ENCODE results near the gene KNDC1.
"Not testable (repeated sequence)": the region's sequence is repeated elsewhere in the genome, so short reads cannot be mapped to it uniquely, and the experiment has no call there.

KNDC1 gene

GRCh38 chr10:133134411-133135115, 25.5 kb upstream of the KNDC1 start:
- DNase-seq (ENCODE audit: low read depth in 1 of 2, low spot score in 1 of 2) = no peak
- Histone ChIP-seq H3K27me3 (ENCODE audit: insufficient read depth, poor library complexity, severe bottlenecking) (no peaks in the 10 kb centered on the region), H3K4me3 (replicated peaks; ENCODE audit: insufficient read depth, low read length) (no peak overlapping the region), H3K27ac (replicated peaks) (no peak overlapping the region)
- TF ChIP-seq POLR2AphosphoS5 (IDR thresholded peaks at IDR 0.05; ENCODE audit: low read depth) (no peak), CTCF (IDR thresholded peaks at IDR 0.05; ENCODE audit: insufficient read depth, low read length) (no peak), REST (IDR thresholded peaks at IDR 0.05; ENCODE audit: insufficient replicate concordance, low read depth) (no peak), SPI1 (IDR thresholded peaks at IDR 0.05; ENCODE audit: borderline replicate concordance, low read depth) (no peak), GABPA (IDR thresholded peaks at IDR 0.05; ENCODE audit: low read depth) (no peak)

- Histone ChIP-seq H3K27ac (replicated peaks) (no peak overlapping the region), H3K27me3 (ENCODE audit: insufficient read depth, poor library complexity, severe bottlenecking) (no peaks in the 10 kb centered on the region), H3K4me3 (replicated peaks; ENCODE audit: insufficient read depth, low read length) (no peak overlapping the region)
- DNase-seq (ENCODE audit: low read depth in 1 of 2, low spot score in 1 of 2) = no peak
- TF ChIP-seq GABPA (IDR thresholded peaks at IDR 0.05; ENCODE audit: low read depth) = no peak
- no peak for TF ChIP-seq SPI1 (IDR thresholded peaks at IDR 0.05; ENCODE audit: borderline replicate concordance, low read depth)
- TF ChIP-seq CTCF (IDR thresholded peaks at IDR 0.05; ENCODE audit: insufficient read depth, low read length) = no peak
- TF ChIP-seq POLR2AphosphoS5 (IDR thresholded peaks at IDR 0.05; ENCODE audit: low read depth) = no peak
- no peak for TF ChIP-seq REST (IDR thresholded peaks at IDR 0.05; ENCODE audit: insufficient replicate concordance, low read depth)
Observed at GRCh38 chr10:133135116-133135465, 24.9 kb upstream of the KNDC1 start.

GRCh38 chr10:133137486-133138145, 22.4 kb upstream of the KNDC1 start:
- DNase-seq (ENCODE audit: low read depth in 1 of 2, low spot score in 1 of 2); H3K27ac ChIP-seq (replicated peaks); H3K4me3 ChIP-seq (replicated peaks; ENCODE audit: insufficient read depth, low read length); H3K27me3 ChIP-seq (ENCODE audit: insufficient read depth, poor library complexity, severe bottlenecking): not testable (repeated sequence)

- Histone ChIP-seq H3K4me3 (replicated peaks; ENCODE audit: insufficient read depth, low read length) (no peak overlapping the region), H3K27ac (replicated peaks) (no peak overlapping the region), H3K27me3 (ENCODE audit: insufficient read depth, poor library complexity, severe bottlenecking) (peaks cover 2% of the 10 kb centered on the region)
- no peak for DNase-seq (ENCODE audit: low read depth in 1 of 2, low spot score in 1 of 2)
- TF ChIP-seq SPI1 (IDR thresholded peaks at IDR 0.05; ENCODE audit: borderline replicate concordance, low read depth) (no peak), CTCF (IDR thresholded peaks at IDR 0.05; ENCODE audit: insufficient read depth, low read length) (no peak), POLR2AphosphoS5 (IDR thresholded peaks at IDR 0.05; ENCODE audit: low read depth) (no peak), GABPA (IDR thresholded peaks at IDR 0.05; ENCODE audit: low read depth) (no peak), REST (IDR thresholded peaks at IDR 0.05; ENCODE audit: insufficient replicate concordance, low read depth) (no peak)
Observed at GRCh38 chr10:133139551-133140065, 20.4 kb upstream of the KNDC1 start.
